Common myeloid progenitor, CD34-positive (primary cell): ENCODE measurements around the gene ARHGAP44.

Experiments used
- CTCF ChIA-PET: fragments of 350-600 bp; sonication (Branson Sonifier 250); formaldehyde crosslinking; loops from one replicate; lab custom pipeline; 2021; ENCODE audit warnings: antibody characterized with exemption; lab: Charles Lee
- POLR2A ChIA-PET: fragments of 350-600 bp; sonication (Branson Sonifier 250); formaldehyde crosslinking; loops from one replicate; lab custom pipeline; 2021; ENCODE audit warnings: antibody characterized with exemption; lab: Charles Lee
- DNase-seq, 3 donors: peaks; one replicate each; pipeline versions ENCODE4 v3.0.0 to v3.0.0-alpha.2; 2013
- H3K27ac ChIP-seq, 2 experiments: 1 replicate in 1 of 2; 2 replicates in 1 of 2; pipeline ENCODE4 v1.7.0; 2013; ENCODE audit warnings: inconsistent platforms in 2 of 2, low read length in 2 of 2, mild to moderate bottlenecking in 2 of 2, low read depth in 1 of 2, moderate library complexity in 1 of 2; ENCODE audit not compliant: severe bottlenecking in 2 of 2, insufficient read depth in 1 of 2, poor library complexity in 1 of 2
- H3K27me3 ChIP-seq, 5 experiments: replicated peaks in 2 of 5; 1 replicate in 3 of 5; 2 replicates in 2 of 5; pipeline versions ENCODE4 v1.6.1 to v1.7.0; 2013; ENCODE audit warnings: low read length in 4 of 5, mild to moderate bottlenecking in 2 of 5, moderate library complexity in 2 of 5, inconsistent platforms in 1 of 5; ENCODE audit not compliant: insufficient read depth in 5 of 5, control insufficient read depth in 4 of 5
- H3K36me3 ChIP-seq, 4 experiments: 1 replicate in 2 of 4; 2 replicates in 2 of 4; pipeline versions ENCODE4 v1.6.1 to v1.7.0; 2013; ENCODE audit warnings: low read length in 3 of 4, control low read depth in 1 of 4, mild to moderate bottlenecking in 1 of 4; ENCODE audit not compliant: control insufficient read depth in 4 of 4, insufficient read depth in 4 of 4
- H3K4me1 ChIP-seq, 4 experiments: 1 replicate in 3 of 4; 2 replicates in 1 of 4; pipeline versions ENCODE4 v1.6.1 to v1.7.1; 2013; ENCODE audit warnings: low read length in 3 of 4, mild to moderate bottlenecking in 3 of 4, control low read depth in 1 of 4, inconsistent platforms in 1 of 4, moderate library complexity in 1 of 4; ENCODE audit not compliant: control insufficient read depth in 4 of 4, insufficient read depth in 4 of 4; ENCODE audit errors: control extremely low read depth in 1 of 4
- H3K4me3 ChIP-seq, 7 experiments: 1 replicate in 4 of 7; 2 replicates in 3 of 7; pipeline versions ENCODE4 v1.5.1 to v1.7.0; 2013; ENCODE audit warnings: mild to moderate bottlenecking in 7 of 7, low read length in 6 of 7, moderate library complexity in 6 of 7, inconsistent platforms in 2 of 7, low read depth in 2 of 7, control low read depth in 1 of 7; ENCODE audit not compliant: insufficient read depth in 4 of 7, control insufficient read depth in 1 of 7; ENCODE audit errors: extremely low read depth in 1 of 7
- H3K9me3 ChIP-seq, 5 experiments: 1 replicate in 4 of 5; 2 replicates in 1 of 5; pipeline versions ENCODE4 v1.6.1 to v1.7.1; 2013; ENCODE audit warnings: low read length in 4 of 5, mild to moderate bottlenecking in 2 of 5, inconsistent platforms in 1 of 5, low read depth in 1 of 5, moderate library complexity in 1 of 5; ENCODE audit not compliant: control insufficient read depth in 4 of 5, insufficient read depth in 2 of 5; ENCODE audit errors: control extremely low read depth in 1 of 5
- WGBS: methylation state at CpG from one replicate; pipeline ENCODE4 v1.1.5; 2013; ENCODE audit not compliant: insufficient coverage; 5-methylcytosine and 5-hydroxymethylcytosine counted together

Gene ARHGAP44

GRCh38 chr17:12896180-12896785 lies 107.0 kb downstream of the ARHGAP44 start:
- CTCF ChIA-PET: no interaction called here
- WGBS: 95% methylated on average over 8 of the region's 11 CpGs

DNA sequence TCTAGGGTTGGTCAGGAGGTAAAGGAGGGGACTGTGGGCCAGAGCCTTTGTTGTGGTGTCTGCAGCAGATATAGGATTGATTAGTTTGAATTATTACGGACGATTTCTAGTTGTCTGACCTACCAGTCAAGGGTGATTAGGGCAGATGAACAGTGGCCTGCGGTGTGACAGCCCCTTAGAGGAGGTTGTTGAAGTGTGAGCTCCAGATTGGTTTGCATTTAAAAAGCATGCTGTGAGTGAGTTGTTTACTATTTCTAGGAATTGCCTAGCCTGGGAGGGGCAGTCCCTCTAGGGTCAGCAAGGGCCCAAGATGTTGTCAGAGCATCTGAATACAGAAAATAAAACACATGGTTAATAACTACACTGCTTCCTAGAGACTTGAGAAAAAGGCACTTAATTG lies 108.8 kb downstream of the ARHGAP44 start:
- Histone ChIP-seq H3K27ac (no peak overlapping the region), H3K36me3 (no peaks in the 10 kb centered on the region), H3K27me3 (no peaks in the 10 kb centered on the region), H3K4me3 (no peak overlapping the region), H3K4me1 (no peaks in the 10 kb centered on the region), H3K9me3 (peaks cover 0 to 23% (median 3%) of the 10 kb centered on the region in 5 experiments)
- no peak for DNase-seq
- 70% methylated on average over 2 of the region's 3 CpGs for WGBS
- POLR2A ChIA-PET: no interaction called here
- CTCF ChIA-PET: interaction anchor here (1.3 kb wide), 1 partner anchor 14 kb away, joined by 3 read pairs; no protein-coding TSS in a partner anchor

More at GRCh38 chr17:12896180-12896785, 107.0 kb downstream of the ARHGAP44 start:
- Histone ChIP-seq H3K4me3 (no peak overlapping the region), H3K36me3 (no peaks in the 10 kb centered on the region), H3K27me3 (no peaks in the 10 kb centered on the region), H3K4me1 (no peaks in the 10 kb centered on the region), H3K27ac (no peak overlapping the region), H3K9me3 (peaks cover 0 to 28% (median 5%) of the 10 kb centered on the region in 5 experiments)
- POLR2A ChIA-PET: no interaction called here
- no peak for DNase-seq

DNA sequence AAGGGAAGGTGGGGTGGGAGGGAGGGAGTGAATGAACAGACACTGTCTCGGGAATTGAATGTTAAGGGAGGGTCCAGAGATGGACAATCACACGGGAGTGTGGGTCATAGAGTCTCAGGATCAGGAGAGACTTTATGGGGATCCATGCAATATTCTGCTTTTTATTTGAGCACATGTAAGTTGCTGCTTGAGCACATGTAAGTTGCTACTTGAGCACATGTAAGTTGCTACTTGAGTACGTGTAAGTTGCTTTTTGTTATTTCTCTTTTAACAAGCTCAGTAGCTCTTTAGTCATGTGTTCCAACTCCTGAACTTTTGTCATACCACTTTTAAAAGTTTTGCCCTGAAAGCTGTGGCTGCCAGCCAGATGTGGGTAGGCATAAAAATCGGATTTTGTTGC lies 110.3 kb downstream of the ARHGAP44 start:
- ChIA-PET POLR2A (no interaction called here), CTCF (no interaction called here)
- Histone ChIP-seq H3K9me3 (peaks cover 0 to 17% (median 3%) of the 10 kb centered on the region in 5 experiments), H3K27ac (no peak overlapping the region), H3K4me3 (no peak overlapping the region), H3K4me1 (no peaks in the 10 kb centered on the region), H3K36me3 (no peaks in the 10 kb centered on the region), H3K27me3 (no peaks in the 10 kb centered on the region)
- 85% methylated on average over 4 of the region's 4 CpGs for WGBS
- DNase-seq: no peak

- CTCF ChIA-PET: no interaction called here
- H3K36me3 ChIP-seq: no peaks in the 10 kb centered on the region
- no peak for DNase-seq
- 93% methylated on average over 6 of the region's 6 CpGs for WGBS
- H3K27ac ChIP-seq: no peak overlapping the region
- POLR2A ChIA-PET: no interaction called here
- peaks cover 0 to 14% (median 3%) of the 10 kb centered on the region in 5 experiments for H3K9me3 ChIP-seq
- H3K4me3 ChIP-seq: no peak overlapping the region
- H3K4me1 ChIP-seq: no peaks in the 10 kb centered on the region
- no peaks in the 10 kb centered on the region for H3K27me3 ChIP-seq
Observed at GRCh38 chr17:12900474-12900873, 111.2 kb downstream of the ARHGAP44 start.

GRCh38 chr17:12902046-12902445 lies 112.7 kb downstream of the ARHGAP44 start:
- Histone ChIP-seq H3K4me3 (no peak overlapping the region), H3K4me1 (no peaks in the 10 kb centered on the region), H3K9me3 (peaks cover 0 to 11% (median 3%) of the 10 kb centered on the region in 5 experiments), H3K27me3 (no peaks in the 10 kb centered on the region), H3K27ac (no peak overlapping the region), H3K36me3 (no peaks in the 10 kb centered on the region)
- ChIA-PET POLR2A (no interaction called here), CTCF (no interaction called here)
- no peak for DNase-seq
- WGBS: 92% methylated on average over 3 of the region's 3 CpGs

- Histone ChIP-seq H3K27ac (no peak overlapping the region), H3K27me3 (no peaks in the 10 kb centered on the region), H3K4me1 (no peaks in the 10 kb centered on the region), H3K9me3 (peaks cover 0 to 4% (median 3%) of the 10 kb centered on the region in 5 experiments), H3K4me3 (no peak overlapping the region), H3K36me3 (no peaks in the 10 kb centered on the region)
- CTCF ChIA-PET: no interaction called here
- DNase-seq: no peak
- POLR2A ChIA-PET: no interaction called here
Observed at GRCh38 chr17:12907477-12907876, 118.2 kb downstream of the ARHGAP44 start.

- DNase-seq: no peak
- Histone ChIP-seq H3K27ac (no peak overlapping the region), H3K9me3 (peaks cover 0 to 3% (median 3%) of the 10 kb centered on the region in 5 experiments), H3K27me3 (no peaks in the 10 kb centered on the region), H3K4me3 (no peak overlapping the region), H3K4me1 (no peaks in the 10 kb centered on the region), H3K36me3 (no peaks in the 10 kb centered on the region)
- ChIA-PET POLR2A (no interaction called here), CTCF (no interaction called here)
- 88% methylated on average over 1 of the region's 5 CpGs for WGBS
Observed at GRCh38 chr17:12909046-12909445, 119.7 kb downstream of the ARHGAP44 start.
